Endometrium (tissue), 2 donors: ENCODE data around the gene SPEF1.

Experiments used
- FAIRE-seq: peaks from 2 replicates; lab custom pipeline; 2012; peaks lifted over from hg19 to GRCh38; lab: Jason Lieb, UNC
- donor health status: control.
- donor health status: control.

SPEF1 gene

GRCh38 chr20:3729378-3729777, 51.9 kb downstream of the SPEF1 start:
- no peak for FAIRE-seq

- no peak for FAIRE-seq
Measured at GRCh38 chr20:3728876-3729275, 52.4 kb downstream of the SPEF1 start.

GRCh38 chr20:3728354-3728753, 52.9 kb downstream of the SPEF1 start:
- no peak for FAIRE-seq
